HG03060 (cell line): ENCODE measurements around the gene TKTL1.

Experiments
- ATAC-seq: cut with Tn5 transposase; IDR thresholded peaks from one replicate; pipeline ENCODE4 v1.9.1; 2021; ENCODE audit warnings: low read depth, moderate number of reproducible peaks; ENCODE audit not compliant: unreplicated experiment

Gene TKTL1

DNA sequence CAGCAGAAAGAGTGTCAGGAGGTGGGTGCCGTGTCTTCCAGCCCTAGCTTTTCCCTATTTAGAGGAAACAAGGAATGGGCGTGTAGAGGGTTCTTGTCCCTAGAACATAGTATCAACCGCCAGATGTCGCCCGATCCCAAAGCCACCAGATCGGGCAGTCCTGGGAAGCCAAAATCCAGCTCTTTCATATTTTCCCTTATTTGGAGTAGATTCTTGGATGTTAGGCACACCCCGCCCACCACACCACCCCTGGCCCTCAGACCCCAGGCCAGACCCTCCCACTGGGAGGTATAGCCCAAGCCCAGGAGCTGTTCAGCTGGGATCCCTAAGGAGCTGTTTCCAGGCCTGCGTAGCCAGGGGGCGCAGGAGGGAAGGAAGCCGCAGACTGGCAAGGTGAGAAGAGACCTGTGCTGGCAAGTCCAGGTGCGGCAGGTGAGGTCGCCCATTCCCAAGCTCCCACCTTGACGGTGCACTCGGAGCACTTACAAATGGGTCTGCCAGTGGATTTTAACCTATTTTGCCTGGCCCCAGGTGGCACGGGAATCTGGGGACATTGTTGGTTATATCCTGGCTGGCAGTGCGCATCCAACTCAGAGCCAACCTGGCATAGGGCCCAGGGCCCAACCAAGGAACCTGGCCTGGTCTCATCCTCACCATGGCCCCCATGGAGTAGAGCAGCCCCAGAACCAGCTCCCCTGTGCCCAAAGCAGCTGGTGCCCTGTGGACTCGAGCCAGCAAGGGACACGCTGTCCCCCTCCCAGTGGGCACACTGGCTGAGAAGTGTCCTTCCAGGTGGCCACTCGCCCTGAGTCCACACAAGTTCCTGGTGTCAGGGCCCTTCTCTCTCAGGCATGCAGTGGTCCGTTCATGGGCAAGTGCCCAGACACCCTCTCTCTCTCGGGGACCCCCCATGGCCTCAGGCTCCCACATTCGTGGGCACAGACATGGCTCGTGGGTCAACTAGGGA lies 78.0 kb downstream of the TKTL1 start:
- no peak for ATAC-seq

GRCh38 chrX:154374313-154375155 lies 78.9 kb downstream of the TKTL1 start, which contains the start of gene FLNA:
FLNA (minus strand) TSS chrX:154374634; CDS start chrX:154371245, 3,389 bp downstream.
- no peak for ATAC-seq

GRCh38 chrX:154375156-154375504 lies 79.5 kb downstream of the TKTL1 start:
- ATAC-seq, result no peak

DNA sequence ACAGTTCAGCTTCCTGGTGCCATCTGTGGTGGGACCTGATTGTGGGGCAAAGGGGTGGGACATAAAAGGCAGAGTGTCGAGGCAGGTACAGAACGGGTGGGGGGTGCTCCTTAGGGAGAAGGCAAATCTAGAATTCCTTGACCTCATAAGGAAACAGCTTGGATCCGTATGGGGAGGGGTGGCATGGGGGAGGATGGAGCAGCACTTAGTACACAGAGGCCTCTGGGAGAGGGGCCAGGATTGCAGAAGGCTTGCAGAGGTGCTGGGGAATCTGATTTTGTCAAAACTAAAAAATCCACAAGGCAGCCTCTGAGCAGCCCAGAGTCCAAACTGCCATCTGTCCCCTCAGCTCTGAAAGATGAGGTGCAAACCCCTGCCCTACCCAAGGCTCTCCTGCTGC lies 81.2 kb downstream of the TKTL1 start:
- ATAC-seq, result no peak

- ATAC-seq, result no peak
These were observed 82.6 kb downstream of the TKTL1 start for GRCh38 chrX:154378059-154378798.

DNA sequence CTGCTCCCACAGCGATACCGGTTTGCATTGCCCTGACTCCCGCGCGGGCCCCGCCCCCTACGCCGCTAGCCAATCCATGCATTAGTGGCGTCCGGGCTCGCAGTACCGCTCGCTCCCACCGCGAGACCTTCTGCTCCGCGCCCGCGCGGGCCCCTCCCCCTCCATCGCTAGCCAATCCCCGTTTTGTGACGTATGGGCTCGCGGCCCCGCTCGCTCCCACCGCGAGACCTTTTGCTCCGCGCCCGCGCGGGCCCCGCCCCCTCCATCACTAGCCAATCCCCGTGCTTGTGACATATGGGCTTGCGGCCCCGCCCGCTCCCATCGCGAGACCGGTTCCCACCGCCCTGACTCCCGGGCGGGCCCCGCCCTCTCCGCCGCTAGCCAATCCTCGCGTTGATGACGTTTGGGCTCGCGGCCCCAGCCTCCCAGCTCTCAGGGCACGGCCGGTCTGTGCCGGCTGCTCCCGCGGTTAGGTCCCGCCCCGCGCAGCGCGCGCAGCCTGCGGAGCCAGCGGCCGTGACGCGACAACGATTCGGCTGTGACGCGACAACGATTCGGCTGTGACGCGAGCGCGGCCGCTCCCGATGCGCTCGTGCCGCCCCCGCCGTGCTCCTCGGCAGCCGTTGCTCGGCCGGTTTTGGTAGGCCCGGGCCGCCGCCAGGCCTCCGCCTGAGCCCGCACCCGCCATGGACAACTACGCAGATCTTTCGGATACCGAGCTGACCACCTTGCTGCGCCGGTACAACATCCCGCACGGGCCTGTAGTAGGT lies 83.4 kb downstream of the TKTL1 start, which contains the start of gene EMD:
Gene EMD (plus strand): TSS at position 497 of the 770 bp plus-strand sequence. CDS start 190 bp downstream, at position 687.
- ATAC-seq, result peak; percentile 70

DNA sequence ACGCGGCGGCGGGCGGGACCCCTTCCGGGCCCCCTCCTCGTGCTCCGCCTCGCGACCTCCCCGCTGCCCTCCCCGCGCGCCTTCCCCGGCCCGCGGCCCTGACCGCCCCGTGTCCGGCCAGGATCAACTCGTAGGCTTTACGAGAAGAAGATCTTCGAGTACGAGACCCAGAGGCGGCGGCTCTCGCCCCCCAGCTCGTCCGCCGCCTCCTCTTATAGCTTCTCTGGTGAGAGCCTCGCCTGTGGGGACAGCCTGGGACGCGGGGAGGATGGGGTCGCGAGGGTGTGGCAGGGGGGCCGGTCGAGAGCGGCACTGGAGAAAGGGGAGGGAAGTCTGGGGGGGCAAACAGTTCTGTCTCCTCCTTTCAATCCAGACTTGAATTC lies 84.0 kb downstream of the TKTL1 start:
- ATAC-seq, result no peak
